Activated T-cell treated with anti-CD3 and anti-CD28 coated beads, Interleukin-2, amount 50 U/mL, for 48 hours (primary cell): ENCODE data around the gene P2RY14.

Source experiments
- DNase-seq, 2 experiments: peaks; one replicate each; pipeline ENCODE4 v3.0.0-alpha.2; 2020

P2RY14 gene

GRCh38 chr3:151278230-151278629 lies at the start of gene P2RY14:
P2RY14 (minus strand) TSS chr3:151278542; CDS start chr3:151214316, 64,226 bp downstream.
- DNase-seq = no peak

DNA sequence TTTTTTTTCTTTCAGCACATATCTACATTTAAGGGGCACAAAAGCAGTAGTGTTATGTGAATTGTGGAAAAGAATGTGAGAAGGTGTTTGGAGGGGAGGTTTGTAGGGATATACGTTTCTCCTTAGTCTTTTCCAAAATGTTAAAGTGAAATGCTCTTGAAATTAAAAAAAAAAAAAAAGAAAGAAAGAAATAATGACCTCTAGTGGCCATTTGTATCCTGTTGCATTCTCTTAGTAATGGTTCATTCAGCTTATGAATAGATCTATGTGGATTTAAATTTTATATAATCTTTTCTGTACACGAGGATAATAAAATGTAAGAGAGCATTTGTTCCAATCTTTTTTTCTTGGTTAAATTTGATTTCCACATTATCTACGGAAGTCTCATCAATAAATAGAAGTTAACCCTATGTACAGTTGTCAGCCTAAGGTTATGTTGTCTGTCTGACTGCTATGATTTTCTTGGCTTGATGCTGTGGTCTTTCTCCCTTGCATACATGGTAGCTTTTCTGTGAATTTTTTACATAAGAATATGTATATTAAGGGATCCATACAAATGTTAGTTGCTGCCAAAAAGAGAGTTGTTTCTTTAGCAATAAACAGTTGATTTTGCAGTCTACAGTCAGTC lies 49.3 kb upstream of the P2RY14 start:
- DNase-seq = no peak

GRCh38 chr3:151322511-151322910 lies 44.2 kb upstream of the P2RY14 start:
- no peak for DNase-seq

- DNase-seq = no peak
These were observed 43.2 kb upstream of the P2RY14 start for GRCh38 chr3:151321526-151321925.

DNA sequence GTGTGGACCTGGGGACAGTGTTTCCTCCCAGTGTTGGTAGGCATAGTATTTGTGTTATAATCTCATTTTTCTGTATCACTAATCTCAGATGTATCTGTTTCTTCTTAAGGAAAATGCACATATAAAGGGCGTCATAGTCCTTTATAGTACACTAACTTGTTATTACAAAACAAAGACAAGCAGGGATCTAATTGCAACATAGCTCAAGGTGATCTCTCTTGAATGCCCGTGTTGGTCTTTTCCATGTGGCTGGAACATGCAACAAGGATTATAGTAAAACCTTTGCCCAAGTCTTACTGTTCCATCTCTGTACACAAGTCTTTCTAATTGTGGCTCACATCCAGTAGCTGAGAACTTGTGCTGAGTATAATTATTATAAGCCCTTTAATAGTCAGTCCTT lies 41.8 kb upstream of the P2RY14 start:
- DNase-seq = no peak

GRCh38 chr3:151319628-151320027 lies 41.3 kb upstream of the P2RY14 start:
- DNase-seq = no peak

DNA sequence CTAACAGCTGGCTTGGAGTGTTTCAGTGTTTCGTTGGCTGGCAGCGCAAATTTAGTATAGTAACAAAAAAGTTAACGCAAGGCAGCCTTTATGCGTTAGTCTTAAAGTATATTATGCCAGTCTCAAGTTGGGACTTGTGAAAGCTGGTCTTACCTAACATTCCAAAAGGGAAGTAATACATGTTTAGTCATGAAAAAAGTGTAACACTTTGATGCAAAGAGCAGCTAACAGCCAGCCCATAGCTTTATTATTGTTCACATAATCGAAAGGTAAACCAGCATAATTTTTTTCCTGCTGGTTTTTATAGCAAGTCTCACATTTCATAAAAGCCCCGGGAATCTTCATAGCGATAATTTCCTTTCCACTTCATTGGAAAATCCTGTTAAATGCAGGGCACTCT lies 40.6 kb upstream of the P2RY14 start:
- no peak for DNase-seq

GRCh38 chr3:151318313-151318712 lies 40.0 kb upstream of the P2RY14 start:
- no peak for DNase-seq

- DNase-seq = no peak
These were observed 38.1 kb upstream of the P2RY14 start, which contains the start of gene GPR87 for GRCh38 chr3:151316267-151316991. GPR87 (minus strand) TSS chr3:151316820; CDS start chr3:151300100, 16,720 bp downstream.

DNA sequence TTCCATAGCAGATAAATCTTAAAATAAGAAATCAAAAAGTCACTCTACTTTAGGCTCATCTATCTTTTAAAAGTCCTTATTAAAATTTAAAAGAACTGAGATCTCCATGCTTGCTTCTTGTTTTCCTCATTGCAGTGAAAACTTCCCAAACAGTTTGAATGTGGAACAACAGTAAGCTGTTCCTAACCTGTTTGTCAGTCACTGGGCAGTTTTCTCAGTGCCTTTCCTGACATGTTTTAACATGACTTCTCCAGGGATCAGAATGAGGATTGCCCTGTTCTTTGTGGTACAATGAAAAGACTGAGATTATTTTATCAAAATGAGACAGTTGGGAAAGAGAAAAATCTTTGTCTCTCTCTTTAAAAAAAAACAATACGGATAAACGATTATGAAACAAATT lies 37.5 kb upstream of the P2RY14 start:
- no peak for DNase-seq

GRCh38 chr3:151315136-151315535 lies 36.8 kb upstream of the P2RY14 start:
- DNase-seq = no peak

DNA sequence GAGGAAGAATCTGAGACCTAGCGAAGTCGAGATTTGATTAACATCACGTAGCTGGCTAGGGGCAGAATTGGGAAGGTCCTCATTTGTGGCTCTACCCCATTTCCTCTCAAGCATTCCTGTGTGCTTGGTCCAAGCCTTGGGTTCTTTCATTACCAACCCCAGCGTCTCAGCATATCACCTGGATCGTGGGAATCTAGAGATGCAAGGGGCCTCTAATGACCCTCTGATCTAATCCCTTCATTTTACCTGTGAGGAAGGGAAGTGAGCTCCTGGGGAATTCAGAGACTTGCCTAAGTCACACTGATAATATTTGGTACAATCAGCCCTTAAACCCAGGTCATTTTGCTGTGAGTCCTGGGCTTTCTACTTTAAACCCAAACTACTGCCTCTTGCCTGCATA lies 36.3 kb upstream of the P2RY14 start:
- DNase-seq = no peak

- DNase-seq = no peak
These were observed 35.8 kb upstream of the P2RY14 start for GRCh38 chr3:151314137-151314536.

GRCh38 chr3:151312972-151313371 lies 34.6 kb upstream of the P2RY14 start:
- DNase-seq = no peak

- DNase-seq = no peak
These were observed 31.2 kb upstream of the P2RY14 start for GRCh38 chr3:151309566-151309965.

DNA sequence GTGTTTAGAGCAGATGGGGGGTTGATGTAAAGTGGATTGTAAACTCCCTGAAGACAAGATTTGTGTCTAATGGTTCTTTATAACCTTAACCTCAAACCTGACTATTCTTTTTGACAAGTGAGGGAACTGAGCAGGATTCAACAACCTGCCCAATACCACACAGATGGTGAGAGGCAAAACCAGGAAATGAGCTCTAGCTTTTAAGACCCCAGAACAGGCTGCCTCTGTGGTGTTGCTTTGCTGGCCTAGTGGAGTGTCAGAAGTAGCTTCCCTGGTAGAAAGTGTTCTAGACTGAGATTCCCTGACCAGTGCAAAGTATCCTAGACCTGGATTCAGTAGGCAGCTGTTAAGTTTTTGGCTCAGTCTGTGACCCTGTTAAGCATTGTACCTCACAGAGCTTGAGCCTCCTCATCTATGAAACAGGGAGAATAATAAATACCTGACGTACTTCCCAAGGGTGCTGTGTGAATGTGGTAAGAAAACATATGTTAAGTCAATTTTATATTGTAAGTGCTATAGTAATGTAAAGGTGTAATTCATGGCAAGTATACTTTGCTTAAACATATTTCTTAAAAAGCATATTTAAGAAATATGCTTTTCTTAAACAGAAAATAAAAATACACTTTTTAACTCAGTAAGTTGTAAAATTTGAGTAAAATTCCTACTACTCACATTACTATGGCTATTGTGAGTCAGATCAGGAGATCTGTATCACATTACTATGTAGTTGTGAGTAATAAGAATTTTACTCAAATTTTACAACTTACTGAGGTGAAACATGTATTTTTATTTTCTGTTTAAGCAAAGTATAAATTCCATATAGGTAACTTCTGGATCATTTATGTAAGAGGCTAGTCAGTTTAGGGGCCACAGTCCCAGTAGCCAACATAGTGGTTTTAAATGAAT lies 29.5 kb upstream of the P2RY14 start:
- DNase-seq = no peak

DNA sequence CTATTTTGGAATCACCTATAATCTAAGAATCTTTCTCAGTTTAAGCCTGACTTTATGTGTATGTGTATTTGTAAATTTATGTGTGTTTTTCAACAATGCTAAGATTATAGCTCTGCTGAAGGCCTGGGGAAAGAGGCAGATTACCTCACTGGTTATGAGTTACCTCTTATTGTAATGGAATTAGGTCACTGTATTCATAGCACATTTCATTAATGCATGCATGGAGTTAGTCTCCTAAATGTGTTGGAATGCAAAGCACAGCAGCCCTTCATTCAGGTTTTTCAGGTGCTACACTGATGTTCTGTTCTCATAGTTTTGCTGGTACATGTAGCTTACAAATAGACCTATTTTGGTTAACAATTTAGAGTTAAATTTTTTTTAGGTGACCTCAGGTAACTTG lies 28.8 kb upstream of the P2RY14 start:
- no peak for DNase-seq

GRCh38 chr3:151306168-151306810 lies 27.9 kb upstream of the P2RY14 start:
- DNase-seq = peak in 1 of 2 experiments; percentile 45

- no peak for DNase-seq
These were observed 27.4 kb upstream of the P2RY14 start for GRCh38 chr3:151305775-151306151.

DNA sequence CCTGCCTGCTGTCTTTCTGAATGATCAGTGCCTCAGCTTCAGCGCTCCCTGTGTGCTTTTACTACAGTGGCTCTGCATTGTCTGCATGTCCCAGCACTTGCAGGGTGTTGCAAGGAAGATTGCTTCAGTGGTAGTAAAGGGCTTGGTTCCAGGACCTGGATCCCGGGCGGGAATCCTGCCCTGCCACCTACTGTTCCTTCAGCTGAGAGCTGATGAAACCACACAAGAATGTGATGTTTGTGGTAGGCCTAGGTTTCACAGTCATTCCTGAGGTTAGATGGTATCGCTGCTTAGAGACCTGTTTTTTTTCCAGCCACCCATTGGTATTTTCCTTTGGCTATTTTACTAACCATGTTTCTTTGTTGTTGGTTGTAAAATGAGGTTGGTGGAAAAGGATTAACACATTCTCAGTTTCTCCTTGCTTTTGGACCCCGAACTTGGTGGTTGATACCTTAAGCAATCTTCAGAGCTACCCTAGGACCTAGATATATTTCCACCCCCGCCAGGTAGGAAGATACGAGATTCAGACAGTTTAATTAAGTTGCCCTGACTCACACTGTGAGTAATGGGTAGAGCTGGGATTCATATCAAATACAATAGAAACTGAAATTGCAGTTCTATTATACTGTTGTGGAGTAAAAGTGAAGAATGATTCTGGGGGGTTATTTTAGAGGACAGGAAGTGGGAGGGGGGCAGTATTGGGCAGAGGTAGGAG lies 26.9 kb upstream of the P2RY14 start:
- DNase-seq = peak; percentile 69 to 71

GRCh38 chr3:151303751-151304150 lies 25.4 kb upstream of the P2RY14 start:
- no peak for DNase-seq

DNA sequence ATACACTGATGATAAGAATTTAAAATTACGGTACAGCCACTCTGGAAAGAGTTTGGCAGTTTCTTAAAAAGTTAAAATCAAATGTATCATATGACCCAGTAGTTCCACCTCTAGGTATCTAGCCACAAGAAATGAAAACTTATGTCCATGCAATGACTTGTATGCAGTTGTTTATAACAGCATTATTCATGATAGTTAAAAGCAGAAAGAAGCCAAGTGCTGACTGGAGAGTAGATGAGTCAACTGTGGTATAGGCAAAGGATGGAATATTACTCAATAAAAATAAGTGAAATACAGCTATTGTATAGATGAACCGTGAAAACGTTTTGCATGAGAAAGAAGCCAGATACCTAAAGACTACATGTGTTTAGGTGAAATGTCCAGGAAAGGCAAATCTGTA lies 23.4 kb upstream of the P2RY14 start:
- DNase-seq = no peak
